ENCODE results near the gene CALR. TPM values are rescaled to one million over a fixed set of nuclear protein-coding genes. Genes with fewer than 3 reads are reported as not detected.
"Not testable (repeated sequence)": the region's sequence is repeated elsewhere in the genome, so short reads cannot be mapped to it uniquely, and the experiment has no call there.

The CALR gene
- total RNA-seq, 1 donor from 2014 or later, result 378 TPM

DNA sequence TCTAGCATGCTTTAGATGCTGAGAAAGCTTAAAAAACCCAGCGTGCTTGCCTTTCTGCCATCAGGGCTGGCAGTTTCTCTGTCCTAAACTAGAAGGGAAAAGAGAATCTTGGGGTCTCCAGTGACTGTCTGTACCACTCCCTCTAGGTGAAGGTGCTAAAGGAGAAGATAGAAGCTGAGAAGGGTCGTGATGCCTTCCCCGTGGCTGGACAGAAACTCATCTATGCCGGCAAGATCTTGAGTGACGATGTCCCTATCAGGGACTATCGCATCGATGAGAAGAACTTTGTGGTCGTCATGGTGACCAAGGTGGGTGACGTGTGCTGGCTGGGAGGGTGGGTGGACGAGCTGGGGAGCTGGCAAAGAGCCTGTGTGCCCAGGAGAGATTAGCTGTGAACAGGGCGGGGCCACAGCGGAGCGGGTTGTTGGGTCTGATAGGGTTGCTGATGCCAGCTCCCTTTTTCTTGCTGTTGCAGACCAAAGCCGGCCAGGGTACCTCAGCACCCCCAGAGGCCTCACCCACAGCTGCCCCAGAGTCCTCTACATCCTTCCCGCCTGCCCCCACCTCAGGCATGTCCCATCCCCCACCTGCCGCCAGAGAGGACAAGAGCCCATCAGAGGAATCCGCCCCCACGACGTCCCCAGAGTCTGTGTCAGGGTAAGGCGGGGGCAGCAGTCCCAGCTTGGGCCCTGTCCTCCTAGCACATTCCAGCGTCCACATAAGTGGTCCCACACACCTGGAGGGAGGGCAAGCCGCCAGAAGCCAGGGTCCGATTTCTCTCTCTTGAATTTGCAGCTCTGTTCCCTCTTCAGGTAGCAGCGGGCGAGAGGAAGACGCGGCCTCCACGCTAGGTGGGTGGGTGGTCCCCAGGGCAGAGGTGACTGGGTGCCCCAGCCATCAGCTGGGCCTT is 9.5 kb downstream of the CALR start:
- intact Hi-C loops (cut with DNase I), result no loop called here
- no peak for ATAC-seq (ENCODE audit: poor library complexity)
- no peak for DNase-seq

DNA sequence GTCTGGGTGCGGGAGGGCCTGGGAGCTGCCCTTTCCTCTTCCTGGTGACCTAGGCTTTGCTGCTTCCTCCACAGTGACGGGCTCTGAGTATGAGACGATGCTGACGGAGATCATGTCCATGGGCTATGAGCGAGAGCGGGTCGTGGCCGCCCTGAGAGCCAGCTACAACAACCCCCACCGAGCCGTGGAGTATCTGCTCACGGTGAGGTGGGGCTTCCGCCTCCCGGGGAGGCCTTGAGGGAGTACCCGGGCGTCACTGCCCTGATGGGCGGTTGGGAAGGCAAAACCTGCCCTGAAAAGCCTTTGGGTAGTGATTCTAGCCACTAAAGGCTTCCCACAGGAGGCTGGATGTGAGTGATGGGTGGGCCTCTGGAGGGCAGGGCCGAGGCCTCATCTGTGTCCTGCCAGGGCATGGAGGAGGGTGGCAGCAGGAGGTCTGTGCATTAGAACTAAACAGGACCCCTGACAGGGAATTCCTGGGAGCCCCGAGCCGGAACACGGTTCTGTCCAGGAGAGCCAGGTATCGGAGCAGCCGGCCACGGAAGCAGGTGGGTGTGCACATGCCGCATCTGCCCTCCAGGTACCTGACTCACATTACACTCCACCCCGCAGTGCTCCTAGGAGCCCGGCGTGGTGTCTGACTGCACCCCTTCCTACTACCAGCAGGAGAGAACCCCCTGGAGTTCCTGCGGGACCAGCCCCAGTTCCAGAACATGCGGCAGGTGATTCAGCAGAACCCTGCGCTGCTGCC is 10.4 kb downstream of the CALR start:
- intact Hi-C loops (cut with DNase I), result no loop called here
- ATAC-seq (ENCODE audit: poor library complexity) (no peak), DNase-seq (no peak)

DNA sequence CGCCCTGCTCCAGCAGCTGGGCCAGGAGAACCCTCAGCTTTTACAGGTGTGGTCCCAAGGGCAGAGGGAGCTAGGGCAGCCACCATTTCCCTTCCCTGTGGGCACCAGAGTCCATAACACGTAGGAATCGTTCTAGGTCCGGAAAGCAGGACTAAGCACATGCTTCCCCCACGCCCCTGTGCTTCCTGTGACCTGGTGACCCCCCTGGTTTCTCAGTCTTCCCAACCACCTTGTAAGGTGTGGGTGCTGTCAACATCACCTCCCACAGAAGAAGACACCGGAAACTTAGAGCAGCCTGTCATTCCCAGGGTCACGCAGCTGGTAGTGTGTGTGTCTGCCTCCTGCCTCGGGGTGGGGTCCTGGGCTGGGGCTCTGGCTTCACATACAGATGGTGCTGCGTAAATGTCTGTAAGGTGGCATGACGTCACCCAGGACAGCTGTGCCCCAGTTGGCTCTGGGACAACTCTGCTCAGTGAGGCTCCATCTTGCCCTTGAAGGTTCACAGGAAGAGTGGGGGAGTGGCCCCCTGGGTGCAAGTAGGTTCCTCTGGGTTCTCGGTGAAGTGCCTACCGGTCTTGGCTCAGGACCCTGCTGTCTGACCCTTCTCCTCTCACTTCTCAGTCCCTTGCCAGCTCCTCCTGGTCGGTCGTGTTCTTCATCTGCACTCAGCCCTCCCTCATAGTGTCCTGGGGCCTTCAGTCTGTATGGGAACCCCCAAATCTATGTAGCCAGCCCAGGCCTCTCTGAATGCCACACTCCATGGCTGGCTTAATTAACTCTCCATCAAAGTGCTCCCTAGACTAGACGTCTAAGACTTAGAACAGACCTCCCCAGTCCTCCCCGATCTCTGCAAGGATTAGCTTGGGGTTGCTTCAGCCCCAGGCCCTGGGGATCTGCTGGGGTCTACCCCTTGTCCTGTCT is 11.2 kb downstream of the CALR start:
- DNase-seq (no peak), ATAC-seq (ENCODE audit: poor library complexity) (no peak)

DNA sequence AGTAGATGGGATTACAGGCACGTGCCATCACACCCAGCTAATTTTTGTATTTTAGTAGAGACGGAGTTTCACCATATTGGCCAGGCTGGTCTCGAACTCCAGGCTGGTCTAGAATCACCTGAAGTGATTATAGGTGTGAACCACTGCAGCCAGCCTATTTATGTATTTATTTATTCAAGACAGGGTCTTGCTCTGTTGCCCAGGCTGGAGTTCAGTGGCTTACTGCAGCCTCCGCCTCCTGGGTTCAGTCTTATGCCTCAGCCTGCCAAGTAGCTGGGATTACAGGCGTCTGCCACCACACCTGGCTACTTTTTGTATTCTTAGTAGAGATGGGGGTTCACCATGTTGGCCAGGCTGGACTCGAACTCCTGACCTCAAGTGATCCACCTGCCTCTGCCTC is 13.6 kb downstream of the CALR start:
- DNase-seq; ATAC-seq (ENCODE audit: poor library complexity); intact Hi-C loops (cut with DNase I): not testable (repeated sequence)

More for the DNA sequence above, 11.2 kb downstream of the CALR start:
- intact Hi-C loops (cut with DNase I), result no loop called here

GRCh38 chr19:12952488-12953137 is 14.2 kb downstream of the CALR start:
- DNase-seq (no peak), ATAC-seq (ENCODE audit: poor library complexity) (no peak)
- intact Hi-C loops (cut with DNase I), result no loop called here

DNA sequence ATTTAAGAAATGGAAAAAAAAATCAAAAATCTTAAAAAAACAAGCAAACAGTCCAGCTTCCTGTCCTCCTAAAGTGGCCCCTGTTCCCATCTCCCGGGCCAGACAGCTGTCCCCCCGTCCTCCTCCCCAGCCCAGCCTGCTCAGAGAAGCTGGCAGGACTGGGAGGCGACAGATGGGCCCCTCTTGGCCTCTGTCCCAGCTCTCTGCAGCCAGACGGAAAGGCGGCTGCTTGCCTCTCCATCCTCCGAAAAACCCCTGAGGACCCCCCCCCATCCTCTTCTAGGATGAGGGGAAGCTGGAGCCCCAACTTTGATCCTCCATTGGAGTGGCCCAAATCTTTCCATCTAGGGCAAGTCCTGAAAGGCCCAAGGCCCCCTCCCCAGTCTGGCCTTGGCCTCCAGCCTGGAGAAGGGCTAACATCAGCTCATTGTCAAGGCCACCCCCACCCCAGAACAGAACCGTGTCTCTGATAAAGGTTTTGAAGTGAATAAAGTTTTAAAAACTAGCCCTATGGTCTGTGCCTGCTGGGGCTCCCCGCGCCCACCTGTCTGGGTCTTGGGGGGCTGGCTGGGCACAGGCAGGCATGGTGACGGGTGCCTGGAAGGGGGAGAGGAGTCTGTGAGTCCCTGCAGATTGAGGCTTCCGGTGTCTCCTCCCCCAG is 14.9 kb downstream of the CALR start:
- no peak for ATAC-seq (ENCODE audit: poor library complexity)
- DNase-seq, result no peak
- intact Hi-C loops (cut with DNase I), result no loop called here

DNA sequence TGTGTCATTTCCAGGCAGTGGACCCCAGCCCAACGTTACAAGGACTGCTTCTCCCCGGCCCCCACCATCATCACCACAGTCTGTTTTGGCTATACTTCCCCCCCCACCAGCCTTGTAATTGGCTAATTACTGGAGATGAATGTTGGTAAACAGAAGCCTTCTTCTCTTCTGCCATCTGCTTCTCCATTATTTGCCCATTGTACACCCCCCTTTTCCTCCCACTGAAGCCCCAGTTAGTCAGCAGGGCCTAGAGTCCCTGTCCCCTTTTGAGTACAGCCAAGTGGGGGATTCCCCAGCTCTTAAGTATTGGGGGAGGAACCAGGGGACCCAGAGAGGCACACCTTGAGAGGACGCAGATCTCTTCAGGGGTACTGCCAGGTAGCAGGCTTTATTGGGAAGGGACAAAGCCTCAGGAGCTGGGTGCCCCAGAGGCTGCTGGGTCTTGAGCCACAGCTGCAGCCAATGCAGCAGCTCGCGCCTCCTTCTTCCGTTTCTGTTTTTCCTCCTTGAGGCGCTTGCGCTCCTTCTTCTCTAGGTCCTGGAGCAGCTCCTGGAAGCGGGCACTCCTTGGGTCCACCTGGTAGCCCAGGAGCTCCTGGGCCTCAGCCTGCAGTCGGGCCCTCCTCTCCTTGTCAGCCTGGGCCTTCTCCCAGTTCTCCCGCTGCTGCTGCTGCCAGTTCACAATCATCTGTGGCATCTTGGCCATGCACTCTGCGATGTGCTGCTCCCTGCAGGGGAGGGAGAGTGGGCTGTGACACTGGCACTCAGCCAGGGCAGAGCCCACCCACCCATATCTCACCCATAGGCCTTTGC is 15.6 kb downstream of the CALR start:
- ATAC-seq (ENCODE audit: poor library complexity) (no peak), DNase-seq (no peak)
- intact Hi-C loops (cut with DNase I), result no loop called here

DNA sequence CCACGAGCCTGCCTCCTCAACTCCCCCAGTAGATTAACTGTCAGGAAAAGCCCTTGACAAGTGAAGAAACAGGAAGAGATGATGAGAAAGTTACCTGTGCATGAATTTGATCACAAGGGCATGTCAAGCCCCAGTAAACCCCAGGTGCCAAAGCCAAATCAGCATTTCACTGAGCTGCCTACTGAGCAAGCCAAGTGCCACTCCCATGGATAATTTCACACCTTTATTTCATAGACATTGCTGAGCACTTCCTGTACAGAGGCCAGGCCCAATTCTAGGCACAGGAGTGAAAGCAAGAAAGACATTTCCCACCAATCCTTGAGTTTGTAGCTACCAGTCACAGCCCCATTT is 16.2 kb downstream of the CALR start:
- ATAC-seq (ENCODE audit: poor library complexity), result no peak
- intact Hi-C loops (cut with DNase I), result no loop called here
- DNase-seq, result no peak

DNA sequence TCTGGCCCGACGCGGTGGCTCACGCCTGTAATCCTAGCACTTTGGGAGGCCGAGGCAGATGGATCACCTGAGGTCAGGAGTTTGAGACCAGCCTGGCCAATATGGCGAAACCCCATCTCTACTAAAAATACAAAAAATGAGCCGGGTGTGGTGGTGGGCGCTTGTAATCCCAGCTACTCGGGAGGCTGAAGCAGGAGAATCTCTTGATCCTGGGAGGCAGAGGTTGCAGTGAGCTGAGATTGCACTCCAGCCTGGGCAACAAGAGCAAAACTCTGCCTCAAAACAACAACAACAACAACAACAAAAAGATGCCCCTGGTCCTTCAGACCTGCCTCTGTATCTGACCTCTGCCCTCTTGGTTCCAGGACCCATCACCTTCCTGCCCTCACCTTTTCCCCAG is 17.2 kb downstream of the CALR start:
- intact Hi-C loops (cut with DNase I); DNase-seq; ATAC-seq (ENCODE audit: poor library complexity): not testable (repeated sequence)

- intact Hi-C loops (cut with DNase I), result no loop called here
- DNase-seq (no peak), ATAC-seq (ENCODE audit: poor library complexity) (no peak)
Observed at GRCh38 chr19:12955996-12956395, 17.6 kb downstream of the CALR start.

DNA sequence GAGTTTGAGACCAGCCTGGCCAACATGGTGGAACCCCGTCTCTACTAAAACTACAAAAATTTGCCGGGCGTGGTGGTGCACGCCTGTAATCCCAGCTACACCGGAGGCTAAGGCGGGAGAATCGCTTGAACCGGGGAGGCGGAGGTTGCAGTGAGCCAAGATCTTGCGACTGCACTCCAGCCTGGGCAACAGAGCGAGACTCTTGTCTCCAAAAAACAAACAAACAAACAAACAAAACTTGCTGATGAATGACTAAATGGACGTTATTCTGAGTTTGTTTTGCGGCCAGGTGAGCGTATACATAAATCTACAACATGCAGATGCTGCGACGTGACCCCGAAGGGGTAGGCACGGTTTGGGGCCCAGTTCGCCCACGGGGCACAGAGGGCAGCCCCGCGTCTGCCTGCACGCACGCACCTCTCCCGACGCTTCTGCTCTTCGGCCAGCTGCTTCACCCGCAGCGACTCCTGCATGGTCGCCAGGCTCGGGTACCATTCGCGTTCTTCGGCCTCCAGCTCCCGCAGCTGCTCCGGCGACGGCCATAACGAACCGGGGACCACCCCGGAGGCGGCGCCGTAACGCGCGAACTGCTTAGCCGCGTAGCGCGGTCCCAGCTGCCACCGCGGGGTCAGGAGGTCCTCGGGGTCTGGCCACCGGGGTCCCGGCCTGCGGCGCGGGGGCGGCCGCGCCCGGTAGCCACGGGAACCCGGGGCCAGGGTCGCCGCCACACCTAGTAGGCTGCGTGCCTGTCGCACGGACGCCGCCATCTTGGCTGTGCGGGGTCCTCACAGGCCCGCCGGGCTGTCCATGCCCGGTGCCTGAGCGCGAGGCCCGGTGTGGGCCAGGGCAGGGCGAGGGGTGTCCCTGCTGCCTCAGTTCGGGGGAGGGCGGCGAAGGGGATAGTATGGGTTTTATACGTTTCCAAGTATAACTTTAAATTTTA is 18.3 kb downstream of the CALR start, which contains the start of gene GADD45GIP1:
GADD45GIP1 (minus strand) TSS at position 778 of the 943 bp plus-strand sequence; CDS start at position 767, 11 bp downstream.
- DNase-seq (peak; percentile 90), ATAC-seq (ENCODE audit: poor library complexity) (peak; percentile 96)
- intact Hi-C loops (cut with DNase I), result no loop called here

DNA sequence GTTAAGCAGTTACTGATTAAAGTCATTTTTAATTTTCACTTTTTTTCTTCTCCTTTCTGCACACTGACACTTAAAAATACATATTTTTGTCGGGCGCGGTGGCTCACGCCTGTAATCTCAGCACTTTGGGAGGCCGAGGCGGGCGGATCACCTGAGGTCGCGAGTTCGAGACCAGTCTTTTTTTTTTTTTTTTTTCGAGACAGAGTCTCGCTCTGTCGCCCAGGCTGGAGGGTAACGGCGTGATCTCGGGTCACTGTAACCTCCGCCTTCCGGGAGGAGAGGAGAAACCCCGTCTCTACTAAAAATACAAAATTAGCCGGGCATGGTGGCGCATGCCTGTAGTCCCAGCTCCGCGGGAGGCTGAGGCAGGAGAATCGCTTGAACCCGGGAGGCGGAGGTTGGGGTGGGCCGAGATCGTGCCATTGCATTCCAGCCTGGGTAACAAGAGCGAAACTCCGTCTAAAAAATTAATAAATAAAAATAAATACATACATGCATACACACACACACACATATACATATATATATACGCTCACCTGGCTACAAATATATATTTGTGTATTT is 19.1 kb downstream of the CALR start:
- intact Hi-C loops (cut with DNase I); DNase-seq: not testable (repeated sequence)
- ATAC-seq (ENCODE audit: poor library complexity), result peak; percentile 13

DNA sequence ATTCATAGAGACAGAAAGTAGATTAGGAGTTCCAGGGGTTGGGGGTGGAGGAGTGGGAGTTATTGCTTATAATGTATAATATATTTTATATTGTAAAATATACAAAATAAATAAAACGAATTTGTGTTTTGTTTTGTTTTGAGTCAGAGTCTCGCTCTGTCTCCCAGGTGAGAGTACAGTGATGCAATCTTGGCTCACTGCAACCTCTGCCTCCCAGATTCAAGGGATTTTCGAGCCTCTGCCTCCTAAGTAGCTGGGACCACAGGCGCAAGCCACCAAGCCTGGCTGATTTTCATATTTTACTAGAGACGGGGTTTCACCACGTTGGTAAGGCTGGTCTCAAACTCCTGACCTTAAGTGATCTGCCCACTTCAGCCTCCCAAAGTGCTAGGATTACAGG is 21.1 kb downstream of the CALR start:
- DNase-seq, result no peak
- intact Hi-C loops (cut with DNase I), result no loop called here
- ATAC-seq (ENCODE audit: poor library complexity), result no peak

DNA sequence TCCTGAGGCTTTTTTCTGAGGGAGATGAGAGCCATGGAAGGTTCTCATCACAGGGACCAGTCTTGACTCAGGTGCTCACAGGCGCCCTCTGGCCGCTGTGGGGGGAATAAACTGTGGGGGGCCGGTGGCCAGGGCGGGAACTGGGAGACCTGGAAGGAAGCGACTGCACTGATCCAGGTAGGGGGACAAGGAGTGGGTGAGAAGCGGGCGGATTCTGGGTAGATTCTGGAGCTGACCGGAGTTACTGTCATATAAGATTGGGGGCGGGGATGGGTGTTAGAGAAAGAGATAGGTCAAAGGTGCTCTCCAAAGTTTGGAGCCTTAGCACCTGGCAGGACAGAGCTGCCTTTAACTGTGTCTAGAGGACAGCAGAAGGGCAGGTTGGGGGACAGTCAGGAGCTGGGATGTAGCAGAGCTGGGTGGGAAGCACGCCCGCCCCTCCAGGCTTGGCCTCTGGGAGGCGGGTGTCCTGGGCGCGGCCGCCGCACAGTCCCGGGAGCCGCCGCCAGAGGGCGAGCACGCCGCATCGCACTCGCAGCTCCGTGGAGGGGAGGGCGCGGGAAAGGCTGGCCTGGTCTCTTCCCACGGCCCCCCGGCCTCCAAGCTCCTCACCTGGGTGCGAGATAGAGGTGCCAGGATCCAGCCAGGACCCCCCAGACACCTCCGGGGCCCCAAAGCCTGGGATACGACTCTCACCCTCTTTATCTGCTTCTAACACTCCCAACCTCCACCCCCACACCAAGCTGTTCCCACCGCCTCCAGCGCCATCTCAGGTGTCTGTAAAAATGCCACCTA is 26.8 kb downstream of the CALR start:
- ATAC-seq (ENCODE audit: poor library complexity) (peak; percentile 95), DNase-seq (peak; percentile 90)
- intact Hi-C loops (cut with DNase I), result no loop called here

DNA sequence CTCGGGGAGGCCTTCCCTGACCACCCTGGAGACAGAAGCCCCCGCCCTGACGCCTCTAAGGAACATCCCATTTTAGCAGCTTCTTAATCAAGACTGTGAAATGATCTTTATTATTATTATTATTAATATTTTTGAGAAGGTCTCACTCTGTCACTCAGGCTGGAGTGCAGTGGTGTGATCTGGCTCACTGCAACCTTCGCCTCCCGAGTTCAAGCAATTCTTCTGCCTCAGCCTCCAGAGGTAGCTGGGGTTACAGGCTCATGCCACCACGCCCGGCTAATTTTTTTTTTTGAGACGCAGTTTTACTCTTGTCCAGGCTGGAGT is 27.4 kb downstream of the CALR start:
- no peak for DNase-seq
- no peak for ATAC-seq (ENCODE audit: poor library complexity)
- intact Hi-C loops (cut with DNase I), result no loop called here
